Iris pigment epithelial cell (primary cell): ENCODE data around the gene PRTG.
"Not testable (repeated sequence)": the region's sequence is repeated elsewhere in the genome, so short reads cannot be mapped to it uniquely, and the experiment has no call there.

Experiments
- DNase-seq: peaks from one replicate; pipeline ENCODE4 v3.0.0-alpha.2; 2011; ENCODE audit warnings: low read depth

Gene PRTG

GRCh38 chr15:55696221-55696620 lies 46.7 kb downstream of the PRTG start:
- peak; percentile 72 for DNase-seq

- no peak for DNase-seq
Measured at GRCh38 chr15:55695432-55695831, 47.5 kb downstream of the PRTG start.

- peak; percentile 88 for DNase-seq
Measured at GRCh38 chr15:55694652-55695150, 48.3 kb downstream of the PRTG start.

DNA sequence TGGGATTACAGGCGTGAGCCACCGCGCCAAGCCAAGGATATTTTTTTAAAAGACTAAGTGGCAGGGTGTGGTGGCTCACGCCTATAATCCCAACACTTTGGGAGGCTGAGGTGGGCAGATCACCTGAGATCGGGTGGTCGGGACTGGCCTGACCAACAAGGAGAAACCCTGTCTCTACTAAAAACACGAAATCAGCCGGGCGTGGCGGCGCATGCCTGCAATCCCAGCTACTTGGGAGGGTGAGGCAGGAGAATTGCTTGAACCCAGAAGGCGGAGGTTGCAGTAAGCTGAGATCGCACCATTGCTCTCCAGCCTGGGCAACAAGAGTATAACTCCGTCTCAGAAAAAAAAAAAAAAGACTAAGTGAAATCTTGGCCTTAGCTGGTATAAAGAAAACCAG lies 49.8 kb downstream of the PRTG start:
- not testable (repeated sequence) for DNase-seq

GRCh38 chr15:55687792-55688191 lies 55.2 kb downstream of the PRTG start:
- no peak for DNase-seq

GRCh38 chr15:55685286-55685685 lies 57.7 kb downstream of the PRTG start:
- DNase-seq: peak; percentile 76

GRCh38 chr15:55683376-55683775 lies 59.6 kb downstream of the PRTG start:
- DNase-seq: peak; percentile 71

DNA sequence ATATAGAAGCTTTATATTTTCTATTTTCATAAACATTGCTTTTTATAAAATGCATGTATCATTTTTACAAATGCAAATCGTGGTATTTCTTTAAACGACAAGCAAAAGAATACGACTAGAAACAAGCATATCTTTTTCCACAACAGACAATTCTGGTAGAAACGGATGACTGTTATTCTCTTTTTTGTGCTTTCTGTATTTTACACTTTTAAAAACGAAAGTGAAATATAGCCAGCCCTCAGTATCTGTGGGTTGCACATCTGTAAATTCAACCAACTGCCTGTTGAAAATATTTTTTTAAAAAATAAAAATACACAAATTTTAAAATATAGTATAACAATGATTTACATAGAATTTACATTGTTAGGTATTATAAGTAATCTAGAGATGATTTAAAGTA lies 61.3 kb downstream of the PRTG start:
- DNase-seq: no peak

DNA sequence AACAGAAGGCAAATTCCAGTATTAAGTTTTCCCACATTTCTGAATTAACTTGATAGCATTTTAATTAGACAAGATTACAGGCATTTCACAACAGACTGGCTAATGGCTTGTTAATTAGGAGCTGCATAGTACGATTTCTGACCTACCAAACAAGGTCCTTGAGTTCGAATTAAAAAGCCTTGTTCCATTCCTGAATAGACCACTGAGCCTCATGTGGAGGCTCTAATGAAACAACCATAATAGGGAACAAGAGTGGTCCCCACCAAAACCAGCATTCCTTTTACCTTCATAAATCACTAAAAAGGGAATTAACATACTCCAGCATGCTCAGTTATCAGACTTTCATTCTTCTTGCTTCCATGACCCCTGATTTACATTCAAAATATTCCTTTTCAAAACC lies 66.4 kb downstream of the PRTG start:
- no peak for DNase-seq

DNA sequence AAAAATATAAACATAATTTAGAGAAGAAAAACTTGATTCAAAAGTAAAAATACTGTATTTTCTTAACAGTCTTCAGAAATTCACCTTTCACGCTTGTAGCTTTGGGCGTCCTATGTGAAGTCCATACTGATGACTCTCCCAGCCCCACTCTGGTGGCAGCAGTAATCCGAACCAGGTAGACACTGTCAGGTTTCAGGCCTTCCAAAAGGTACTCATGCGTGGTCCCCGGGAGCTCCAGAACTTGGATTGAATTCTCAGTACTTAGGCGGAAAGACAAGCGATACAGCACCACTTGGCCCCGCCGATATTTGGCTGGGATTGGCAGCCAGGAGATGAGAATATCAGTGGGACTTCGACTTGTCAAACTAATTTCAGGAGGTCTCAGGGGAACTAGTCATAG lies 69.7 kb downstream of the PRTG start:
- DNase-seq: no peak

GRCh38 chr15:55669270-55669669 lies 73.7 kb downstream of the PRTG start:
- DNase-seq: no peak

DNA sequence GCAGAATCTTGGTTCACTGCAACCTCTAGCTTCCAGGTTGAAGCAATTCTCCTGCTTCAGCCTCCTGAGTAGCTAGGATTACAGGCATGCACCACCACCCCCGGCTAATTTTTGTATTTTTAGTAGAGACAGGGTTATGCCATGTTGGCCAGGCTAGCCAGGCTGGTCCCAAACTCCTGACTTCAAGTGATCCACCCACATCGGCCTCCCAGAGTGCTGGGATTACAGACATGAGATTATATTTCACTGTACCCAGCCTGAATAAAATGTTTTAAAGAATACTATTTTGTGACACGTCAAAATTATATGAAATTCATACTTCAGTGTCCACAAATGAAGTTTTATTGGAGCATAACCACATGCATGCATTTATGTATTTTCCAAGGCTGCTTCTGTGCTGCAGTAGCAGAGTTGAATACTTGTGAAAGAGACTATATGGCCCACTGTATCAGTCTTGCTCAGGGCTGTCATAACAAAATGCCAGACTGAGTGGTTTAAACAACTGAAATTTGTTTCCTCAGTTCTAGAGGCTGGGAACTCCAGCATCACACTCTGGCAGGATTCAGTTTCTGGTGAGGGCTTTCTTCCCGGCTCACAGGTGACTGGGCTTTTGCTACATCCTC lies 77.2 kb downstream of the PRTG start:
- no peak for DNase-seq

DNA sequence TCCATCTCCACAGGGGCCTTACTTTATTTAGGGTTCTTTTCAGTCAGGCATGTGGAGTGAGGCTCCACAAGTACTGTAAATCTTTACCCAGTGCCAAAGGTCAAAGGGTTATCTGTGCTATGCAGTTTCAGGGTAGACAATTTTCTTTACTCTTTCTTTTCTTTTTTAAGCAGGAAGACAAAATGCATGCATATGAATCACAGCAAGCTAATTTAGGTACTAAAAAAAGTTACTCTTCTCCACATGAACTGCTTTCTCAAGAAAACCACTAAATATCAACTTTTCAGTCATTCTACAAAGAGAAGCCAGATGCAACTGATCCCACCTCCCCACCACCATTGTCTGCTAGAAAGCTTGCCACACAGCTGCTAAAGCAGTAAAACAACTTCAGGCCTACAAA lies 81.5 kb downstream of the PRTG start:
- peak; percentile 45 for DNase-seq

DNA sequence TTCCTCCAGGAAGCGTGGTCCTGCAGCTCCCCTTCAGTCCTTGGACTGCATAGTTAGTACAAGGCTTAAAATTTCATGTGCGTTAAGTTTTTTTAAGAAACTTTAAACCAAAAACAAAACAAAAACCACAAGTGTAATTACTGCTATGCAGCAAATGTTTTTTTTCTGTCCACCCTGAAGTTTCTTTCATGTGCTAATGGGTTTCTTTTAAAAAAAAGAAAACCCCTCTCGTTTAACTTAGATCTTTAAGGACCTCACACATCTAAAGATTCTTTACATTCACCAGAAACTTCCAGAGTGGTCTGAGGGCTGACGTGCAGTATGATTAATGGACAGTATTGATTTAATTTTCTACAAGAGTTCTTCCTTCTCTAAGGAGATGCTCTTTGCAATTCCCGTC lies 82.8 kb downstream of the PRTG start:
- no peak for DNase-seq

DNA sequence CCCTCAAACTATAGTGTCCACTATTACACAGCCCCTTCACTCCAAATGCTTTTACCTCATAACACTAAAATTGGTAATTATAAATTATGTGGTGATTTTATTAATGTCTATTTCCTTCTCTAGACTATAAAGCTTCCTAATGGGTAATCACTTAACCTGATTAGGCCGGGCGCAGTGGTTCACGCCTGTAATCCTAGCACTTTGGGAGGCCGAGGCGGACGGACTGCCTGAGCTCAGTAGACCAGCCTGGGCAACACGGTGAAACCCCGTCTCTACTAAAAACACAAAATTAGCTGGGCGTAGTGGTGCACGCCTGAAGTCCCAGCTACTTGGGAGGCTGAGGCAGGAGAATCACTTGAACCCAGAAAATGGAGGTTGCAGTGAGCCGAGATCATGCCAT lies 83.5 kb downstream of the PRTG start:
- DNase-seq: no peak

DNA sequence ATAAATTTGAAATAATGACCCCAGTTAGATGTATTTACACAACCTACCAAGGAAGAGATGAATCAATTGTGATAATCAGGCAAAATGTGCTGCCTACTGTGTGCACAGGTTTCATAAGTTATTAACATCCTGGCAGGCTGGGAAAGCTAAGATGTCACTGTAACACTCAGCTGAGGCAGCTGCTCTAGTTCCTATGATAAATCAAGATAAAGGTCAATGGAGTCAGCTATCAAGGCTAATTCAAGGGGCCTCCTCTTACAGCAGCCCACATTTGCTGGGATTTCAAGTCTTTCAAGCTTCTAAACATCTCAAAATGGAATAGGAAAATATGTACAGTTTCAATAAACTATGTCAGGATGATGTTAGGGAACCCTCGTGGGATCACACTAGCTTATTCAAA lies 84.1 kb downstream of the PRTG start:
- DNase-seq: no peak

DNA sequence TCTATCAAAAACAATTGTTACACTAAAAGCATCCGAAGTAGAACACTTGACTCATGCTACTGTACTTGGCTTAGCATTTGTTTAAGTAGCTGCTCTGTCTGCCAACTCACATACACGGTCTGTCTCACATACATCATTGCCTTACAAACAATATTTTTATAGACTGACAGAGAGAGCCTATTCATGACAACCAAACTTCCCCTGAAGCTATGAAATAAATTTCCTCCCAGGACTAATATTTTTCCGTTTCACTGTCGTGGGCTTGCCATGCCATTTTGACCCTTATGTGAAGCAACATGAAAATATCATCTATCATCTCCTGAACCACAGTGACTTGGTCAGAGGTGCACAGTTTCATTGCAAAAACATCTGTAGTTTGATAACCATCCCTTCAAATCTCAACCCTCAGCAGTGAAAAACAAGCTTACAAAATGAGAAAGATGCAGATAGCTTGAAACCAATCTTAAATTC lies 88.4 kb downstream of the PRTG start:
- DNase-seq: peak; percentile 75

DNA sequence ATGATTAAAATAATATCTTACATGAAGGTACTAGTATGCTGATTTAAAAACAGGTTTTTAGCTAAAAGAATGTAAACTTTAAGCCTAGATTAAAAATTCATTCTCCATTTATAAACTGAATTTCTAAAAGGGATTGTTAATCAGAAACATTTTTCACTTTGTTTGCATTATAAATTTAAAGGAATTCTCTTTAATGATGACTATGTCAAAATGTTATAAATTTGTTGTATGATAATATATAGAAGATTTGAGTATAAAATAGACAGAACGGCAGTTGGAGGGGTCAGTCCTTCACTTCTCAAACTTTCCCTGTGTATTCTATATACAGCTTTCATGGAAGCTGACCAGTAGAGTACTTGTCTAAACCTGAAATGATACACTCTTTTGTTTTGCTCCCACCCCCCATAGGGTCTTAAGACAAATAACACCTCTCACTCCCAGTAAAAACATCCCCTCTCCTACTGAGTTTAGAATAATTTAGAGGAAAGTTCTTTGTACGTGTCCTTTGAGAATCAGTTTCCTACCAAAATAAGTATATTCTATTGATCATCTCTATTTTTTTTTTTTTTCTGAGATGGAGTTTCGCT lies 90.0 kb downstream of the PRTG start:
- no peak for DNase-seq

GRCh38 chr15:55652359-55652758 lies 90.6 kb downstream of the PRTG start:
- DNase-seq: no peak

DNA sequence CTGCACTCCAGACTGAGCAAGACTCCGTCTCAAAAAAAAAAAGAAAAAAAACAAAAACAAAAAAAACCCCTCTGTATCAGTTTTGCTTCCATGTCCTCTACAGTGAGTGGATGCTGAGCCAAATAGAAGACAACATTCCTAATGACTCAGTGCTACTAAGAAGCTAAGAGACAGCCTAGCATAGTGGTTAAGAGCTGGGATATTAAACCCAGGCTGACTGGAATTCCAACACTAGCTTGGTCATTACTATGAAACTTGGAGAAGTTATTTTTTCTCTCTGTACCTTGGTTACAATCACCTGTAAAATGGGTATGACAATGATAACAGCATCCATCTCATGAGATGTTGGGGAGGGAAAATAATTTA lies 93.9 kb downstream of the PRTG start:
- DNase-seq: peak; percentile 81

DNA sequence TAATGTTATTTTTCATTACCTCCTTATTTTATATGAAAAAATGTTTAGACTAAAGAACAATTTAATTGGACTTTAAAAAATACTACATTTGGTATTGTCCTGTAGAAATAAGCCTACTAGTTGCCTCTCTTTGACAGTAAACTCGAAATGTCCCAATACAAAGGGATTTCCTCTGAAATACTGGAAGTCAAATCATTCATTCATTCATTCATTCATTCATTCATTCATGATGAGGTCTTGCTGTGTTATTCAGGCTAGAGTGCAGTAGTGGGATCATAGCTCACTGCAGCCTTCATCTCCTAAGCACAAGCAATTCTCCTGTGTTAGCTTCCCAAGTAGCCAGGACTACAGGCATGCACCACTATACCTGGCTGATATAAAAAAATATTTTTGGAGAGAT lies 104.2 kb downstream of the PRTG start:
- DNase-seq: no peak

DNA sequence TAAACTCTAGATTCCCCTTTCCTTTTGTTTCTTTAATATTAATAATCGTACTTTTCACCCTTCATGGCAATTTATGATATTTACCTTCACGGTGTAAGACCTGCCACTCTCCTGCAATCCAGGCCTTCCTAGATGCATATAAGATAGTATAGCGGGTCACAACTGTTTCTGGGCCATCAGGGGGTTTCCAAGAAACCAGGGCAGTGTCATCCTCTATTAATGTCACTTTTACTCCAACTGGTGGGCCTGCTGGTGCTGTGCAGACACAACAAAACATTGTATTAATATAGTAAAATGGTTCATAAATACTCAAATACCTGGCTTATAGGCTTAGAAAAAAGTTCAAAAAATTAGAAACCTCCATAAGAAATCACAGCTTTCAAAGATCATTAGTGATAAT lies 105.9 kb downstream of the PRTG start:
- DNase-seq: no peak

DNA sequence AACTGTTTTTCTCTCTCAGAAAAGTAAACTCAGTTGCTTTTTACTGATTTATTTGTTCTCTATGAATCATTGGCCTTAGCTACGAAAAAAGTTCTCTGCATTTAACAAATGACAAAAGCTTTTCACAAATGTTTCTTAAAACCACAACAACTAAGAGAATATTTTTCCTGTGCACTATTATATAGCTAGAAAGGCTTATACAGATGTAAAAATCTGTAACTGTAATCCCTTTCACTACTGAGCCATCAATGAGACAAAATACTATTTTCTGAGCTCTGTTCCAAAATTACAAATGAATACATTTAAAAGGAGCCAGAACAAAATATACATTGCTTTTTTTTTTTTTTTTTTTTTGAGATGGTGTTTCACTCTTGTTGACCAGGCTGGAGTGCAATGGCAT lies 109.2 kb downstream of the PRTG start:
- no peak for DNase-seq

- DNase-seq: no peak
Measured at GRCh38 chr15:55632434-55632833, 110.5 kb downstream of the PRTG start.
